HCEC 1CT (cell line): Measurements from ENCODE around the gene PANX3.
A peak's percentile ranks its signal among the peaks of the same experiment; 100 is the strongest.

ENCODE experiments used
- DNase-seq: peaks from one replicate; pipeline ENCODE4 v3.0.0-alpha.2; 2017

The PANX3 gene

GRCh38 chr11:124618863-124619262 lies 7.6 kb downstream of the PANX3 start:
- no peak for DNase-seq

GRCh38 chr11:124622531-124623451 lies 11.6 kb downstream of the PANX3 start, which contains the start of gene TBRG1:
Gene TBRG1 (plus strand): TSS chr11:124622864. CDS start chr11:124623084, 220 bp downstream.
- peak; percentile 91 for DNase-seq

- DNase-seq: peak; percentile 36
Measured at GRCh38 chr11:124623861-124624525, 12.8 kb downstream of the PANX3 start.

- no peak for DNase-seq
Measured at GRCh38 chr11:124625504-124626168, 14.4 kb downstream of the PANX3 start.

GRCh38 chr11:124627546-124627945 lies 16.3 kb downstream of the PANX3 start:
- peak; percentile 55 for DNase-seq

- DNase-seq: no peak
Measured at GRCh38 chr11:124629961-124630360, 18.7 kb downstream of the PANX3 start.

- DNase-seq: peak; percentile 25
Measured at GRCh38 chr11:124633355-124633754, 22.1 kb downstream of the PANX3 start.

- DNase-seq: no peak
Measured at GRCh38 chr11:124635932-124636331, 24.7 kb downstream of the PANX3 start.

- DNase-seq: no peak
Measured at GRCh38 chr11:124638500-124638899, 27.3 kb downstream of the PANX3 start.

- DNase-seq: no peak
Measured at GRCh38 chr11:124639186-124639585, 28.0 kb downstream of the PANX3 start.

- DNase-seq: no peak
Measured at GRCh38 chr11:124640666-124641065, 29.4 kb downstream of the PANX3 start.

- no peak for DNase-seq
Measured at GRCh38 chr11:124642628-124643027, 31.4 kb downstream of the PANX3 start.

- DNase-seq: no peak
Measured at GRCh38 chr11:124643042-124643604, 31.9 kb downstream of the PANX3 start.

- peak; percentile 69 for DNase-seq
Measured at GRCh38 chr11:124643605-124644425, 32.6 kb downstream of the PANX3 start.

- DNase-seq: peak; percentile 79
Measured at GRCh38 chr11:124644426-124645280, 33.4 kb downstream of the PANX3 start.

- no peak for DNase-seq
Measured at GRCh38 chr11:124646148-124646547, 34.9 kb downstream of the PANX3 start.

GRCh38 chr11:124648610-124649009 lies 37.4 kb downstream of the PANX3 start:
- no peak for DNase-seq

GRCh38 chr11:124656774-124657630 lies 45.8 kb downstream of the PANX3 start:
- DNase-seq: no peak

- DNase-seq: no peak
Measured at GRCh38 chr11:124657904-124658303, 46.7 kb downstream of the PANX3 start.

- DNase-seq: no peak
Measured at GRCh38 chr11:124658501-124658900, 47.3 kb downstream of the PANX3 start.
